Medulla oblongata (tissue), 1 donor: ENCODE results near the gene DES.

Experiments
- DNase-seq: peaks from one replicate; pipeline ENCODE4 v3.0.0-alpha.2; 2015; ENCODE audit errors: extremely low spot score

Gene DES

DNA sequence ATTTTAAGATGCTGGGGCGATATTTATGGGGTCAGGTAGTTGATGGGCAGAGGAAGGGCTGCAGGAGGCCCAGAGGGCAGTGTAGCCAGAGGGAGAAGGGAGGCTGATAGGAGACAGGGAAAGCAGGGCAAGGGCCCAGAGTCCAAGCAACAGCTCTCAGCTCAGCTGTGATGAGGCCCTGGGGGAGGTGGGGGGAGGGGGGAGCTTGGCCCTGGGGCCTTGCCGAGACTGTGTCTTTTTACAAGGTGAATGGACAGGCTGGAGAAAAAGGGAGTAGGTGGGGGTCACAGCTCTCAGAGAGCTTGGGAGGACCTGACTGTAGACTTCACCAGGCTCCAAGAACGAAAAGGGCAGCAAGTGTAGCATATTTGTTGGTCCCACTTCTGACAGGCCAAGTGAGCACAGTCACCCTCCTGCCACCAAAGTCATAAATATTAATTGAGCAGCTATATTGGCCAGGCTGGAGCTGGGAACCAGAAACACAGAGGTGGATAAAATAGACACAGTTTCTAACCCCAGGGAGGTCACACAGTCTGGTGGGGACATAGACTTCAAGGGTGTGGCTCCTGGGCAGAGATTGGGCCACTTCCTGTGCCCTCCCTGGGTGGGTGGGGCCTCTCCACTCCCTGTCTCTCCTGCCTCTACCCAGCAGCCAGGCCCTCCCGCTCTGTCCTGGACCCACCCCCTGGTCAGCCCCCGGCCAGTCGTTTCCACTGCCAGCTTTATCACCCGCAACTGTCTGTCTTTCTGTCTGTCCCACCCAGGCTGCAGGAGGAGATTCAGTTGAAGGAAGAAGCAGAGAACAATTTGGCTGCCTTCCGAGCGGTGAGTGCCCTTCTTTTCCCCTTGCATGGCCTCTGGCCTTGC is 1.4 kb downstream of the DES start:
- no peak for DNase-seq

DNA sequence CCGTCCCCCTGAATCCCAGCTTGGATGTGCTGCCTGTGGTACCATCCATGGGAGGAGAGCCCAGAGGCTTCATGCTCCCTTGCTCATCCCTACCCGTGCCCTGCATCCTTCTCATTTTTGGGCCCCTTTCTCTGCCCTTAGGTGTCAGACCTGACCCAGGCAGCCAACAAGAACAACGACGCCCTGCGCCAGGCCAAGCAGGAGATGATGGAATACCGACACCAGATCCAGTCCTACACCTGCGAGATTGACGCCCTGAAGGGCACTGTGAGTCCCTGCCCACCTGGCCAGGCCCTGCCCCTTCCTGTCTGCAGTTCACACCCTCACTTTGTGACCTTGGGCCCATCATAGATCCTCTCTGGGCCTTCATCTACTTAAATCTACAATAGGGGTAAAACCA is 2.5 kb downstream of the DES start:
- no peak for DNase-seq

DNA sequence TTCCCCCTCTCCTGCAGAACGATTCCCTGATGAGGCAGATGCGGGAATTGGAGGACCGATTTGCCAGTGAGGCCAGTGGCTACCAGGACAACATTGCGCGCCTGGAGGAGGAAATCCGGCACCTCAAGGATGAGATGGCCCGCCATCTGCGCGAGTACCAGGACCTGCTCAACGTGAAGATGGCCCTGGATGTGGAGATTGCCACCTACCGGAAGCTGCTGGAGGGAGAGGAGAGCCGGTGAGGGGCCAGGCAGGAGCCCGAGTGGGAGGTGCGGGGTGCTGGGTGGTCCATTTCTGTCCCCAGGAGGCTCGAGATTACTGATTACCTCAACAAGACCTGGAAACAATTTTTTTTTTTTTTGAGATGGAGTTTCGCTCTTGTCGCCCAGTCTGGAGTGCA is 3.1 kb downstream of the DES start:
- DNase-seq = no peak

DNA sequence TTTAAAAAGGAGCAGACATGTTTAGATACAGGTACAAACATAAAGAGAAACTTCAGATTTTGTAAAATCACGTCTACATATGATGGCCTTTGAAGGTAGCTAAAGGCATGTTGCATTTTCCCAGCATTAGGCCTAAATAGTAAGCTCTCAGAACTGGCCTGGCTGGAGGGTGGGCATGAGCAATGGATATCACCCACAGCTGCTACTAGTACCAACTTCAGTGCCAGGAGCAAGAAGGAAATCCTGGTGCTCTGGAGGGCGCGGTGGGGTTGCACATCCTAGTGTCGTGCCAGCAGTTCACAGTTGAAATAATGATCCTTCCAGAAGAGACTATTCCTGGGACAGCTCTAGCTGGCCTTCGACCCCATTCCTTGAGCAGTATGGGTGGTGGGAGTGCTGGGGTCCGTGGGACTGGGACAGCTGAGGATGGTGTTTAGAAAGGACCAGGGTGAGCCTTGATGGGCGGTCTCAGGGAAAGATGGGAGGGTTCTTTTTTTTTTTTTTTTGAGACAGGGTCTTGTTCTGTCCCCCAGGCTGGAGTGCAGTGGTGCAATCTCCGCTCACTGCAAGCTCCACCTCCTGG is 4.9 kb downstream of the DES start:
- no peak for DNase-seq

DNA sequence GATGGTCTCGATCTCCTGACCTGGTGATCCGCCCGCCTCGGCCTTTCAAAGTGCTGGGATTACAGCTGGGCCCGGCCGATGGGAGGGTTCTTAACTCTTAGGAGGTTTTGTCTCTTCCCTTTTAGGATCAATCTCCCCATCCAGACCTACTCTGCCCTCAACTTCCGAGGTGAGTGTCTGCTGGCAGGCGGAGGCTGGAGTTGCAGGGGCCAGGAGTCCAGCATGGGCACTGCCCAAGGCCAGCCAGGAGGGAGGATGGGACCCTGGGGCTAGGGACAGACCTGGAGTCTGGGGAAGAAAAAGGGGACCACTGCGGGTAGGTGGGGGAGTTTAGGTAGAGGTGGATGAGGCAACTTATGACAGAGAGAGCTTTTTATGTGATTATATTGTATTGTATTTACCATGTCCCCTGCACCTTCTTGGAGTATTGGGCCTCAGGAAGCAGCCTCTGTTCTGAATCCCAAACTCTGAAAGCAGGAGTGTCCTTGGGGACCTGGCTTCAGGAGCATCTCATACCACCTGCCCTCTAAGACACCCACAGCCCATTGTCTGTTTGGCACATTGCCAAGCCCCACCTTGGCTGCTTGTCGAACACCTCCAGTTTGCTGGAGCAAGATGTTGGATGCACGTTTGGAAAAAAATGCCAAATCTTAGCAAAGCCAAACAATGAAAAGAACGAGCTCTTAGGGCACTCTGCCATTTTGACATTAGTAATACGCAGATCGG is 5.6 kb downstream of the DES start:
- DNase-seq = no peak

DNA sequence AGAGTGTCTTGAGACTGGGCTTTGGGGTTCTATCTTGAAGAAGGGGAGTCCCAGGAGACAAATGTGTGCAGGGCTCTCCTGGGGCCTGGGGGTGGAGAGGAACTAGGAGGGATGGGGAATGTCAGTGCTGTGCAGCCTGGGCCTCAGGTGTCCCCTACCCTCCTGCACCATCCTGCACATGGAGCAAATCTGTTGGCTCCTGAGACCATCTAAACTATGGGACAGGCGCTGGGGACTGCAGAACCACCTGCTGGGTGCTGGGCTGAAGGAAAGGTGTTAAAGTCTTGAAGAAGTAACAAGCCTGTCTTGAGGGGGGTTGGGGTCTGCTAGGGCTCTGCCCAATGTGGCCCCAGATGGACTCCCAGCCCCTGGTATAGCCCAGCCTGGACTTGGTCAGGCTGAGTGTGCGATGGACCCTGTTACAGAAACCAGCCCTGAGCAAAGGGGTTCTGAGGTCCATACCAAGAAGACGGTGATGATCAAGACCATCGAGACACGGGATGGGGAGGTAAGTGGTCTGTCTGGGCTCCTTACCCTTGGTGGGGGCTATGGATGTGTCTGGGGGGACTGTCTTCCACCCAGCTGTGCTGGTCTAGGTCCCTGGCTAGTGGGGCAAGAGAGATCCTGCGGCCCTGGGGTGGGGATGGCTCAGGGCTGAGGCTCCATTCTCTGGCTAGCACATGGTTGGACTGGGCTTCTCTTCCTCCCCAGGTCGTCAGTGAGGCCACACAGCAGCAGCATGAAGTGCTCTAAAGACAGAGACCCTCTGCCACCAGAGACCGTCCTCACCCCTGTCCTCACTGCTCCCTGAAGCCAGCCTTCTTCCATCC is 7.3 kb downstream of the DES start:
- no peak for DNase-seq

DNA sequence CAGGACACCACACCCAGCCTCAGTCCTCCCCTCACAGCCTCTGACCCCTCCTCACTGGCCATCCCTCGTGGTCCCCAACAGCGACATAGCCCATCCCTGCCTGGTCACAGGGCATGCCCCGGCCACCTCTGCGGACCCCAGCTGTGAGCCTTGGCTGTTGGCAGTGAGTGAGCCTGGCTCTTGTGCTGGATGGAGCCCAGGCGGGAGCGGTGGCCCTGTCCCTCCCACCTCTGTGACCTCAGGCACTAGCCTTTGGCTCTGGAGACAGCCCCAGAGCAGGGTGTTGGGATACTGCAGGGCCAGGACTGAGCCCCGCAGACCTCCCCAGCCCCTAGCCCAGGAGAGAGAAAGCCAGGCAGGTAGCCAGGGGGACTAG is 7.9 kb downstream of the DES start:
- no peak for DNase-seq

DNA sequence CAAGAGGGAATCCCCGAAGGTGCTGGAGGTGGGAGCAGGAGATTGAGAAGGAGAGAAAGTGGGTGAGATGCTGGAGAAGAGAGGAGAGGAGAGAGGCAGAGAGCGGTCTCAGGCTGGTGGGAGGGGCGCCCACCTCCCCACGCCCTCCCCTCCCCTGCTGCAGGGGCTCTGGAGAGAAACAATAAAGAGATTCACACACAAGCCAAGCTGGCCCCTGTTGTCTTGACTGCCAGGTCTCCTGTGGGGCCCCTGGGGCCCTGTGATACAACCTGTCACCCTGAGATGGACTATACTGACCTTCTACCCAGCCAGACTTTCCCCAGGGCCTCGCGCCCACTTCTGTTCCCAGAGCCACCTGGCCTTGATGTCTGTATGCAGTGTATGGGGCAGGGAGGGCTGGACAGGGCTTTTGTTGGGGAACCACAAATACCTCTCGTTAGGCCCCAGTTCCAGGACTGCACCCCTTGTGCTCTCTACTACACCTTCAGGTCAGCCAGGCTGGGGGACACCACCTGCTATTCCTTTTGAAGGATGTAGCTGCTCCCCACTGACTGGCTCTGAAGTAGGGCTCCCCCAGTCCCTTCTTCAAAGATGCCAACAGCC is 8.5 kb downstream of the DES start:
- DNase-seq = no peak

DNA sequence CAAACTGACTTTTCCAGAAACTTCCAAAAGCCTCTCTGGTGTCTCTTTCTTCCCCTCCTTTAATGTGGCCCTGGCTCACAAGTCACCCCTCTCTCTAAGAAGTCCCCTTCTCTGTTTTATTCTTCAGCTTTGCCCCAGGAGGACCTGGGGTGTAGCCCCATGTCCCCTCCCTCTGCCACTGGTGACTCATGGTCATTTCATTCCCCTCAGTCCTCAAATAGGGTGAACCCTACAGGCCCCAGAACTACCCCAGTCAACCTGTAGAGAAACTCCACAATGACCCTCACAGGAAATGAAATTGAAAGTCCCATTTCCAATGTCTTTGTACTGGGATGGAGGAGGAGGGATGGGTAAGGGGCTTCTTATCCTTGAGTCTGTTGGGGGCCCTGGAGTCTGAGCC is 10.3 kb downstream of the DES start:
- DNase-seq = no peak

DNA sequence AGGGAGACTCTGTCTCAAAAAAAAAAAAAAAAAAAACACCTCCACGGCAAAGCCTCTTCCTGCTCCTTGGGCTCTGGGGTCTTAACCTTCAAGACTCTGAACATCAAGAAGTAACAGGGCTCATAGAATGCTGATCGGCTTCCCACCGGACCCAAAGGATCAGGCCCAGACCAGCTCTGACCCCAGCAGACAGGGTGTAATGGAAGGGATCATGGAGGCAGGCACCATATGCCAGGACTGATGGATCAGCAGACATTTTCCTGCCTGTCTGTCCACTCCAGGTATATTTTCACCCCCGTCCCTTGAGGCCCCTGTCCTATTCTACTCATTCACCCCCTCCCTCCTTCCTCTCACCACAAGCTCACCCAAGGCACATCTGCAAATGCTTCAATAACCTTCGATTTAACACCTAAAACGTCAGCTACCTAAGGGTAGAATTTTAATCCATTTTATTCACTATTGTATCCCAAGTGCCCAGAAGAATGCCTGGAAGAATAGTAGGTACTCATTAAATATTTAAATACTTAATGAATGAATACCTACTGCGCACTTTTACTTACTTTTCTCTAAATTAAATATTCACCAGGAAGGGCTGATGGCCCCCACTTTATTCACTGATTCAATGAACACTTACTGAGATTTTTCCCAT is 11.9 kb downstream of the DES start:
- DNase-seq = no peak

DNA sequence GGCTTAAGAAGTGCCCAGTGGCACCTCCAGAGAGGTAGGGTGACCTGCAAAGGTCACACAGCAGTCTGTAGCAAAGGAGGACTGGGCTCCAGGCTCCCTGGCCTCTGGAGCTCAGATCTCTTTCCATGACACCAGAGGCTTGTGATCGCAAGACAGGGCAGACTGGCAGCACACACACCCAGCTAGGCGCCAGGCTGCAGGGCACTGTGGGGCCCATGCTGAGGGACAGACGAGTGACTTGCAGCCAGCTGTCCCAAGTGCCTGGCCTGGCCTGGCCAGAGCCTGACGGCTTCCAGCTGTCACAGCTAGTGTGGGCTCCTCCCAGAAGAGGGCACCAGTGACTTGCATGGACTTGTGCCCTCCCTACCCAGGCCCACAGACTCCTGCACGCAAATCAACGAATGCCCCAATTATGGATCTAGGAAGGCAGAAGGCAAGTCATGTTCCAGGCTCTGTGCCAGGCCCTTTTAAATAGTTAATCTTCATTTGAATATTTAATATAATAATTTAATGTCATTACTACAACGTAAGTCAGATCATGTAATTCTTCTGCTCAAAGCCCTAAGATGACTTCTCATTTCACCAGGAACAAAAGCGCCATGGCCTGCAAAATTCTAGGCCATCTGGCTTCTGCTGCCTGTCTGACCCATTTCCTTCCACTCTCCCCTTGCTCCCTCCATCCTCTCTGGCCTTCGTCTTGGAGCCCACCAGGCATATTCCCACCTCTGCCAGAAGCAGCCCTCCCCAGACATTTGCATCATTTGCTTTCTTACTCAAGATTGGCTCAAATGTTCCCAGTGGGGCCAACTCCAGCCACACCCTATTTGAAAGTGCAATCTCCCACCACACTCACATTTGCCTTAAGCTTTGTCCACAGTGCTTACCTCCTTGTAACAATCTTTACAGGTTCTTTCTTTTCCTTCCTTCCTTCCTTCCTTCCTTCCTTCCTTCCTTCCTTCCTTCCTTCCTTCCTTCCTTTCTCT is 12.7 kb downstream of the DES start:
- peak; percentile 47 for DNase-seq

DNA sequence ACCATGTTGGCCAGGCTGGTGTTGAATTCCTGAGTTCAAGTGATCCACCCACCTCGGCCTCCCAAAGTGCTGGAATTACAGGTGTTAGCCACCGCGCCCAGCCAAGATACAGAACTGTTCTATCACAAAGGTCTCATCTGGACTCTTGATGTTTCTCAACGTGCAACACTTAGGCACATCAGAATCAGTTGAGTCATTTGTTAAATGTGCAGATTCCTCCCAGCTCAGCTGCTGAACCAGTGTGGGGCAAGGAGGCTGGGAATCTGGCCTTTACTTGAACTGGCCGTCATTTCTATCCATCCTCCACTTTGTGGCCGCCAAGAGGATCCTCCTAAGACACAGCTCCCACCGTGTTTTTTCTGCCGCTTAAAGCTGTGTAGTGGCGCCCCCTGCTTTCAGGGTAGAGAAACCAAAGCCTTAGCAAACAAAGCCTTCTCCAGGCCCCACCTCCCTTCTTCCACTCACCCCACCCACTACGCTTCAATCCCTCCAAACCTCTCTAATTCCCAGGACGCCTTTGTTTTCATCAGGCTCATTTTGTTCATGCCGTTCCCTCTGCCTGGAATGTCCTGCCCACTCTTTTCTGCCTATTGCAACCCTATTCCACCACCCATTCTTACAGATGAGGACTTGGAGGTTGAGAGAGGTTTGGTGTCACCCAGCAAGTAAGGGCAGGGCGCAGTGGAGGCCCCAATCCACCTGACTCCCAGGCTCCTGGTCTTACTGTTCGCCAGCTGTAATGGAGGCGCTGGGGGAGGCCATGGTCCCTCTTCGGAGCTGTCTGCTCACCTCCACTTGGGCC is 15.7 kb downstream of the DES start:
- no peak for DNase-seq

DNA sequence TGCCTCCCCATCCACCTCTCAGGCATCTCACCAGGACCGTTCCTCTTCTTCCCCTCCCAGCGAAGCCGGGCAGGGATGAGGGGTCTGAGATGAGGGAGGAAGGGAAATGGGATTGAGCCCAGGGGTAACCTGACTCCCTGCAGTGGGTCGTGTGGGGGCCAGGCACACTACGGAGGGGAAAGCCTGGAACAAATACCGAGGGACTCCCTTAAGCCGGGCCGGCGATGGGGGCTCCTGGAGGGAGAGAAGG is 16.2 kb downstream of the DES start:
- DNase-seq = no peak

DNA sequence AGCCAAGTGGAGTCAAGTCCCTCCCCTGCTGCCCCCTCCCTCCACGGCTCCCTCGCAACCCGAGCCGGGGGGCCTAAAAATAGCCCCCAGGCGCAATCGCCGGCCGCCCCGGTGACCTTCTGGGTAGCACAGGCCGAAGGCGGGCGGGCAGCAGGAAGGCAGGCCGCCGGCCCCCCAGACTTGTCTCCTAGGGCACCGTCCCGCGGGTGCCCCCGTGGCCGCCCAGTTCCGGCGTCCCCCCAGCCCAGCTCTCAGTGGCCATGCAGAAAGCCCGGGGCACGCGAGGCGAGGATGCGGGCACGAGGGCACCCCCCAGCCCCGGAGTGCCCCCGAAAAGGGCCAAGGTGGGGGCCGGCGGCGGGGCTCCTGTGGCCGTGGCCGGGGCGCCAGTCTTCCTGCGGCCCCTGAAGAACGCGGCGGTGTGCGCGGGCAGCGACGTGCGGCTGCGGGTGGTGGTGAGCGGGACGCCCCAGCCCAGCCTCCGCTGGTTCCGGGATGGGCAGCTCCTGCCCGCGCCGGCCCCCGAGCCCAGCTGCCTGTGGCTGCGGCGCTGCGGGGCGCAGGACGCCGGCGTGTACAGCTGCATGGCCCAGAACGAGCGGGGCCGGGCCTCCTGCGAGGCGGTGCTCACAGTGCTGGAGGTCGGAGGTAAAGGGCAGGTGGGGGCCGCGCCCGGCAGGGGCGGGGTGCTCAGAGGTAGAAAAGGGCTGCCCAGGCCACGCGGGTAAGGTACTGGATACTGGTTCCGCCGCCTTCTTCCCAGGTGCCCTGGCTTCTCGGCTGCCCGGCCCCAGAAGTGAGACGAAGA is 16.7 kb downstream of the DES start, which contains the start of gene SPEG:
SPEG (plus strand) TSS at position 126 of the 808 bp plus-strand sequence; CDS start at position 261, 135 bp downstream.
- DNase-seq = no peak

DNA sequence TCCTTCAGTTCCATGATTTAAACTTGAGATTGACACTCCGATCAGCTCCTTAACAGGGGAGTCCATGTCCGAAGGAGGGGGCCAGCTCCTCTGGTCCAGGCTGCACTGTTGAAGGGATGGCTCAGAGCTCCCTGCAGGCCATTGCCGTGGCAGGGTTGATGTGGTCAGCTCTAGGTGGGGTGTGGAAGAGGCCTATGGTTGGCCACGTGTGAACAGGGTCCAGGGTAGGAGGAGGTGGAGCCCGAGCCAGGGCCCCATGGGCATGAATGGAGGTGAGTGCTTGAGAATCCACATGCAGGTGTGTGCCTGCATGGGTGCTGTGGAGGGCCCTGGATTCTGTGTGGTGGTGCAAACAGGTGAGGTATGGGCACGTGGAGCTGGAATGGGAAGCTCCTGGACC is 17.5 kb downstream of the DES start:
- DNase-seq = no peak

DNA sequence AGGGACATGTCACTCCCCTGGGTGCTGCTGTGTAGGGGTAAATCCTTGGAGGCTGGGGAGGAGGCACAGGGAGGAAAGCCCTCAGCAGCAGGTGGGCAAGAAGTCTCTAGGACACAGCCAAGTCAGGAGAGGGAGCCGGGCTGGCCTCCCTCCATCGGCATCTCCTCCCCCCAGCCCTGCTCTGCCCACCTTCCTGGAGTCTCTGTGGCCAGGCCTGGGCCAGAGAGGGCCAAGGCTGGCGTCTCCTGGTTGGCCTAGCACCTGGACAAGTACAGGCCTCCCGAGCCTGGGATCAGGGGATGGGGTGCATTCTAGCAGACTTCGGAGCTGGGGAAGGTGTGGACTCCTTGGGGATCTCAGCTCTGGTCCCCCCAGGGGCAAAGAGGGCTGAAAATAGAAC is 18.3 kb downstream of the DES start:
- DNase-seq = no peak

DNA sequence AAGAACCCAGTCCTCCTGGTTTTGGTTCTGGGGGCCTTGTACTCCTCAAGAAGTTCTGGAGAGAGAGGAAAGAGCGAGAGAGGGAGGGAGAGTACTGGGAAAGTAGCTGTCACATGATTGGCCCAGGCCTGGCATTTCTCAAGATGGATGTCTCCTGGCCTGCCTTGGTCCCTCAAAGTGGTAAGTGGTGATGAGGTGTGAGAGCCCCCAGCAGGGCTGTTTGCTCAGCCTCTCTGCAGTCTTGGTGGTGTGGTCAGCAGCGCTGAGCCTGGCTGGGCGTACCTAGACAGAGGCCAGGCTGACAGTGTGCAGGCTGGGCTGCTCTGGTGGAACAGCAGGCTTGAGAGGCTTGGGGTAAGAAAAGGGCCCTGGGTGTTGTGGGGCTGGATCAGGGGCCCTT is 19.0 kb downstream of the DES start:
- no peak for DNase-seq

DNA sequence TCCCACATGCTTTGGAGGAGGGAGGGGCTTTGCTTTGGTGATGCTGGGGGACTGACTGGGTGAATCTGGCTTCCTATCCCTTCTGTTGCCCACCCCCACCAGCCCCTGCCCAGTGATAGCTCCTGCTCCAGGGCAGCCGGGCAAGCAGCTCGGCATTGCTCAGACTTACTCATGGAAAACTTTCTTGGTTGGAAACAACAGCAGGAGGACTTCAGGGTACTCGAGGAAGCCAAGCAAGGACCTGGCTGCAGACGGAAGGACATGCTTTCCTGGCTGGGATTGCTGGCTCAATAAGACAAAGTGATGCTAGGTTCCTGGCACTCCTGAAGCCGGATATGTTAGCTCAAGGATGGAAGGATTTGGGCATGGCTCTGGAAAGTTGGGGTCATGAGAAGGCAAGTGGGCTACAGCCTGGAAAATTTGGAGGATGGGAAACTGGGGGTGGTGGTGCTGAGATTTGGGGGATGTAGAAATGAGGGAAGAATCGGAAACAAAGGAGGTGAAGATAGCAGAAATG is 19.6 kb downstream of the DES start:
- no peak for DNase-seq
